Measurements from ENCODE around the gene PABPN1.
"Not testable (repeated sequence)": the region's sequence is repeated elsewhere in the genome, so short reads cannot be mapped to it uniquely, and the experiment has no call there.

Gene PABPN1

GRCh38 chr14:23301288-23301968 is 19.8 kb upstream of the PABPN1 start:
- peak; percentile 98 for DNase-seq

GRCh38 chr14:23301969-23302289 is 19.3 kb upstream of the PABPN1 start:
- DNase-seq, result no peak

- DNase-seq, result peak; percentile 89
Measured at GRCh38 chr14:23302290-23303225, 18.7 kb upstream of the PABPN1 start, which contains the start of gene PPP1R3E. PPP1R3E (minus strand) TSS chr14:23302859; CDS start chr14:23302576, 283 bp downstream.

- peak; percentile 94 for DNase-seq
Measured at GRCh38 chr14:23306412-23307145, 14.7 kb upstream of the PABPN1 start, which contains the start of gene BCL2L2. BCL2L2 (plus strand) TSS chr14:23306833; CDS start chr14:23307768, 935 bp downstream.

- DNase-seq, result peak; percentile 52
Measured at GRCh38 chr14:23307146-23307530, 14.1 kb upstream of the PABPN1 start.

GRCh38 chr14:23307687-23308644 is 13.3 kb upstream of the PABPN1 start:
- no peak for DNase-seq

GRCh38 chr14:23308721-23309445 is 12.4 kb upstream of the PABPN1 start:
- no peak for DNase-seq

GRCh38 chr14:23310546-23310945 is 10.7 kb upstream of the PABPN1 start:
- no peak for DNase-seq

GRCh38 chr14:23316300-23316699 is 5.0 kb upstream of the PABPN1 start:
- no peak for DNase-seq

- no peak for DNase-seq
Measured at GRCh38 chr14:23319746-23320583, 1.3 kb upstream of the PABPN1 start.

- DNase-seq, result peak; percentile 56
Measured at GRCh38 chr14:23321572-23322547, 603 bp downstream of the PABPN1 start.

GRCh38 chr14:23322568-23323517 is 1.6 kb downstream of the PABPN1 start:
- no peak for DNase-seq

GRCh38 chr14:23323838-23324454 is 2.7 kb downstream of the PABPN1 start:
- DNase-seq, result no peak

- no peak for DNase-seq
Measured at GRCh38 chr14:23324455-23324846, 3.2 kb downstream of the PABPN1 start.

GRCh38 chr14:23324993-23325392 is 3.7 kb downstream of the PABPN1 start:
- no peak for DNase-seq

- not testable (repeated sequence) for DNase-seq
Measured at GRCh38 chr14:23325746-23326145, 4.5 kb downstream of the PABPN1 start.

Measured in DMS53 (cell line).